OCI-LY1 (cell line): ENCODE measurements around the gene ATP8A2.
"Not testable (repeated sequence)": the region's sequence is repeated elsewhere in the genome, so short reads cannot be mapped to it uniquely, and the experiment has no call there.

ENCODE experiments used
- H2AFZ ChIP-seq: fragments of 200-600 bp; sonication (generic), shearing (Covaris generic); 2 replicates; pipeline ENCODE4 v1.6.0; 2014; ENCODE audit warnings: antibody characterized with exemption, mild to moderate bottlenecking, low read length
- H3F3A ChIP-seq: fragments of 200-600 bp; sonication (generic), shearing (Covaris generic); 2 replicates; pipeline ENCODE4 v1.6.0; 2014; ENCODE audit warnings: mild to moderate bottlenecking, antibody characterized with exemption, low read length, moderate library complexity; ENCODE audit not compliant: insufficient read depth
- H3K27ac ChIP-seq: fragments of 200-600 bp; sonication (generic); 2 replicates; pipeline ENCODE4 v1.5.1; 2014; ENCODE audit warnings: low read length, mixed run types, mild to moderate bottlenecking, low read depth; ENCODE audit not compliant: poor library complexity, severe bottlenecking
- H3K27me3 ChIP-seq: fragments of 200-600 bp; sonication (generic); 2 replicates; pipeline ENCODE4 v1.6.0; 2014; ENCODE audit warnings: antibody characterized with exemption, mild to moderate bottlenecking, low read length, moderate library complexity; ENCODE audit not compliant: insufficient read depth
- H3K36me3 ChIP-seq: fragments of 200-600 bp; sonication (generic); 2 replicates; pipeline ENCODE4 v1.6.1; 2014; ENCODE audit warnings: mild to moderate bottlenecking, antibody characterized with exemption, low read length, moderate library complexity, mixed read lengths; ENCODE audit not compliant: insufficient read depth
- H3K4me1 ChIP-seq: fragments of 200-600 bp; sonication (generic); 2 replicates; pipeline ENCODE4 v1.5.1; 2014; ENCODE audit warnings: mild to moderate bottlenecking, low read length, moderate library complexity; ENCODE audit not compliant: insufficient read depth, severe bottlenecking
- H3K4me2 ChIP-seq: fragments of 200-600 bp; sonication (generic), shearing (Covaris generic); 2 replicates; pipeline ENCODE4 v1.6.1; 2014; ENCODE audit warnings: low read length
- H3K4me3 ChIP-seq: fragments of 200-600 bp; sonication (generic); 2 replicates; pipeline ENCODE4 v1.5.1; 2014; ENCODE audit warnings: low read length, low read depth, mild to moderate bottlenecking, mixed read lengths; ENCODE audit not compliant: poor library complexity, severe bottlenecking
- H3K79me2 ChIP-seq: fragments of 200-600 bp; shearing (Covaris generic); 2 replicates; pipeline ENCODE4 v1.6.1; 2016; ENCODE audit warnings: mixed run types, low read length, mixed read lengths; ENCODE audit not compliant: insufficient read depth
- H3K9ac ChIP-seq: fragments of 200-600 bp; sonication (generic), shearing (Covaris generic); 2 replicates; pipeline ENCODE4 v1.6.1; 2014; ENCODE audit warnings: mild to moderate bottlenecking, low read length, mixed read lengths
- H3K9me2 ChIP-seq: fragments of 200-600 bp; sonication (generic), shearing (Covaris generic); 2 replicates; pipeline ENCODE4 v1.6.1; 2014; ENCODE audit warnings: low read depth, mild to moderate bottlenecking, low read length, mixed read lengths
- H3K9me3 ChIP-seq: fragments of 200-600 bp; shearing (Covaris generic); 2 replicates; pipeline ENCODE4 v1.6.1; 2014; ENCODE audit warnings: low read length, mixed read lengths
- H4K20me1 ChIP-seq: fragments of 200-600 bp; sonication (generic), shearing (Covaris generic); 2 replicates; pipeline ENCODE4 v1.6.0; 2016; ENCODE audit warnings: mild to moderate bottlenecking, low read length; ENCODE audit not compliant: insufficient read depth
- CTCF ChIP-seq: fragments of 200-600 bp; sonication (generic), shearing (Covaris generic); IDR thresholded peaks from 2 replicates; pipeline ENCODE4 v1.5.1; 2017; ENCODE audit warnings: mild to moderate bottlenecking, antibody characterized with exemption, low read length, moderate library complexity, mixed read lengths
- EZH2 ChIP-seq: fragments of 200-600 bp; sonication (generic), shearing (Covaris generic); IDR thresholded peaks from 2 replicates; pipeline ENCODE4 v1.8.0; 2017; ENCODE audit warnings: borderline replicate concordance, mixed run types, mild to moderate bottlenecking, antibody characterized with exemption, low read length, moderate library complexity, mixed read lengths

Gene ATP8A2

GRCh38 chr13:26069642-26070041 is 697.9 kb downstream of the ATP8A2 start:
- H3K27ac ChIP-seq, H3K27me3 ChIP-seq, H3K4me3 ChIP-seq, H3K4me2 ChIP-seq, H2AFZ ChIP-seq, H4K20me1 ChIP-seq, H3K9me2 ChIP-seq, H3K79me2 ChIP-seq, H3F3A ChIP-seq, H3K36me3 ChIP-seq, H3K9me3 ChIP-seq, H3K9ac ChIP-seq, H3K4me1 ChIP-seq: not testable (repeated sequence)

- Histone ChIP-seq H3K9ac (no peak overlapping the region), H3K36me3 (no peaks in the 10 kb centered on the region), H3K4me3 (no peak overlapping the region), H3K4me2 (no peak overlapping the region), H3K79me2 (no peaks in the 10 kb centered on the region), H2AFZ (no peak overlapping the region), H3K27ac (no peak overlapping the region), H4K20me1 (no peaks in the 10 kb centered on the region), H3K4me1 (no peaks in the 10 kb centered on the region), H3K9me2 (no peaks in the 10 kb centered on the region), H3K9me3 (no peaks in the 10 kb centered on the region), H3F3A (no peaks in the 10 kb centered on the region), H3K27me3 (no peaks in the 10 kb centered on the region)
- no peak for TF ChIP-seq CTCF
- no peak for TF ChIP-seq EZH2
Measured at GRCh38 chr13:26071691-26072090, 699.9 kb downstream of the ATP8A2 start.

- H3F3A ChIP-seq, H3K9me2 ChIP-seq, H3K4me2 ChIP-seq, H4K20me1 ChIP-seq, H2AFZ ChIP-seq, H3K27me3 ChIP-seq, H3K27ac ChIP-seq, H3K36me3 ChIP-seq, H3K79me2 ChIP-seq, H3K4me3 ChIP-seq, H3K9me3 ChIP-seq, H3K9ac ChIP-seq, H3K4me1 ChIP-seq: not testable (repeated sequence)
Measured at GRCh38 chr13:26072335-26072734, 700.6 kb downstream of the ATP8A2 start.

- H2AFZ ChIP-seq: no peak overlapping the region
- H3F3A ChIP-seq: no peaks in the 10 kb centered on the region
- H4K20me1 ChIP-seq: no peaks in the 10 kb centered on the region
- H3K27me3 ChIP-seq: no peaks in the 10 kb centered on the region
- H3K4me2 ChIP-seq: no peak overlapping the region
- H3K36me3 ChIP-seq: no peaks in the 10 kb centered on the region
- no peak overlapping the region for H3K4me3 ChIP-seq
- no peaks in the 10 kb centered on the region for H3K9me2 ChIP-seq
- no peaks in the 10 kb centered on the region for H3K79me2 ChIP-seq
- H3K27ac ChIP-seq: no peak overlapping the region
- TF ChIP-seq CTCF (no peak), EZH2 (no peak)
- H3K9ac ChIP-seq: no peak overlapping the region
- H3K4me1 ChIP-seq: no peaks in the 10 kb centered on the region
- H3K9me3 ChIP-seq: no peaks in the 10 kb centered on the region
Measured at GRCh38 chr13:26074706-26075105, 702.9 kb downstream of the ATP8A2 start.
